ENCODE measurements around the gene MYF5.

GRCh38 chr12:80756875-80757274 is 40.2 kb downstream of the MYF5 start:
- TF ChIP-seq MYC (CRISPR knock-in tag; IDR thresholded peaks at IDR 0.05; ENCODE audit: borderline replicate concordance): no peak
- no peak for TF ChIP-seq CENPBD1 (CRISPR knock-in tag; IDR thresholded peaks at IDR 0.05; ENCODE audit: borderline replicate concordance, low read depth)
- TF ChIP-seq CTCF (CRISPR knock-in tag; IDR thresholded peaks at IDR 0.05): no peak
- TF ChIP-seq SMC3 (IDR thresholded peaks at IDR 0.05; ENCODE audit: low read length): no peak
- no peak for TF ChIP-seq POLR2A (IDR thresholded peaks at IDR 0.05; ENCODE audit: insufficient read depth in 1 of 2, low read depth in 2 of 2, low read length in 2 of 2)
- no peak for TF ChIP-seq MAX (IDR thresholded peaks at IDR 0.05)
- TF ChIP-seq NR3C1 (CRISPR knock-in tag; IDR thresholded peaks at IDR 0.05): no peak
- no peak for TF ChIP-seq FLYWCH1 (CRISPR knock-in tag; IDR thresholded peaks at IDR 0.05)
- no peak for TF ChIP-seq SMAD3 (CRISPR knock-in tag; IDR thresholded peaks at IDR 0.05)
- TF ChIP-seq ELK4 (CRISPR knock-in tag; IDR thresholded peaks at IDR 0.05; ENCODE audit: borderline replicate concordance): no peak
- no peak for TF ChIP-seq PAWR (CRISPR knock-in tag; IDR thresholded peaks at IDR 0.05; ENCODE audit: borderline replicate concordance)
